ENCODE measurements around the gene AGBL4.

DNA sequence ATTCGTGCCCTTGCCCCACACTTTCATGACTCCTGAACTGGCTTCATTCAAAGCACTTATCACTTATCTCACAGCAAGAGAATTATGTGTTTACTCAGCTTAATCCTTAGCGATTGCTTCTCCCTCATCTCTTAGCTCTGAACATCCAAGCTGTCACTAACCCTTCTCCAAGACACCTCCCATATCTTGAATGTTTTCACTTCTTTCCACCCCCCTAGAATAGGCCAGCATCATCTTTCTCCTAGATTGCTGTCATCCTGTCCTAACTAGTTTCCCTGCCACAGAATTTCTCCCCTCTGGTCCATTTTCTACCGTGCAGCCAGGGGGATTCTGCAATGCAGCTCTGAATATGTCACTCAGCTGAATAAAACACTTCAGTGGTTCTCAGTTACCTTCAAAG is 1483.2 kb downstream of the AGBL4 start:
- TF ChIP-seq, protein P1, sequence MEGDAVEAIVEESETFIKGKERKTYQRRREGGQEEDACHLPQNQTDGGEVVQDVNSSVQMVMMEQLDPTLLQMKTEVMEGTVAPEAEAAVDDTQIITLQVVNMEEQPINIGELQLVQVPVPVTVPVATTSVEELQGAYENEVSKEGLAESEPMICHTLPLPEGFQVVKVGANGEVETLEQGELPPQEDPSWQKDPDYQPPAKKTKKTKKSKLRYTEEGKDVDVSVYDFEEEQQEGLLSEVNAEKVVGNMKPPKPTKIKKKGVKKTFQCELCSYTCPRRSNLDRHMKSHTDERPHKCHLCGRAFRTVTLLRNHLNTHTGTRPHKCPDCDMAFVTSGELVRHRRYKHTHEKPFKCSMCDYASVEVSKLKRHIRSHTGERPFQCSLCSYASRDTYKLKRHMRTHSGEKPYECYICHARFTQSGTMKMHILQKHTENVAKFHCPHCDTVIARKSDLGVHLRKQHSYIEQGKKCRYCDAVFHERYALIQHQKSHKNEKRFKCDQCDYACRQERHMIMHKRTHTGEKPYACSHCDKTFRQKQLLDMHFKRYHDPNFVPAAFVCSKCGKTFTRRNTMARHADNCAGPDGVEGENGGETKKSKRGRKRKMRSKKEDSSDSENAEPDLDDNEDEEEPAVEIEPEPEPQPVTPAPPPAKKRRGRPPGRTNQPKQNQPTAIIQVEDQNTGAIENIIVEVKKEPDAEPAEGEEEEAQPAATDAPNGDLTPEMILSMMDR (conservative IDR thresholded peaks at IDR 0.05; ENCODE audit: low read depth, low read length), result no peak
- TF ChIP-seq SMC3 (IDR thresholded peaks at IDR 0.05; ENCODE audit: low read depth, low read length) (no peak), POLR2A (IDR thresholded peaks at IDR 0.05; ENCODE audit: low read depth, low read length) (no peak), RAD21 (IDR thresholded peaks at IDR 0.05; ENCODE audit: low read length) (no peak), MXI1 (IDR thresholded peaks at IDR 0.05; ENCODE audit: borderline replicate concordance, low read depth, low read length) (no peak), CEBPB (IDR thresholded peaks at IDR 0.05; ENCODE audit: low read depth, low read length) (no peak), MAFK (IDR thresholded peaks at IDR 0.05; ENCODE audit: low read depth, low read length) (no peak), CHD1 (IDR thresholded peaks at IDR 0.05; ENCODE audit: low read depth, low read length) (no peak), FOS (IDR thresholded peaks at IDR 0.05; ENCODE audit: low read depth, low read length) (no peak), USF2 (IDR thresholded peaks at IDR 0.05; ENCODE audit: low read depth, low read length) (no peak), BHLHE40 (IDR thresholded peaks at IDR 0.05; ENCODE audit: low read depth, low read length) (no peak)
- TF ChIP-seq, protein P2, sequence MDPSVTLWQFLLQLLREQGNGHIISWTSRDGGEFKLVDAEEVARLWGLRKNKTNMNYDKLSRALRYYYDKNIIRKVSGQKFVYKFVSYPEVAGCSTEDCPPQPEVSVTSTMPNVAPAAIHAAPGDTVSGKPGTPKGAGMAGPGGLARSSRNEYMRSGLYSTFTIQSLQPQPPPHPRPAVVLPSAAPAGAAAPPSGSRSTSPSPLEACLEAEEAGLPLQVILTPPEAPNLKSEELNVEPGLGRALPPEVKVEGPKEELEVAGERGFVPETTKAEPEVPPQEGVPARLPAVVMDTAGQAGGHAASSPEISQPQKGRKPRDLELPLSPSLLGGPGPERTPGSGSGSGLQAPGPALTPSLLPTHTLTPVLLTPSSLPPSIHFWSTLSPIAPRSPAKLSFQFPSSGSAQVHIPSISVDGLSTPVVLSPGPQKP (IDR thresholded peaks at IDR 0.05; ENCODE audit: borderline replicate concordance, low read depth, low read length), result no peak
